A549 (cell line): ENCODE measurements around the gene OTUD3.

Experiments
- RNF2 ChIP-seq: fragments of 200-600 bp; sonication (generic); IDR thresholded peaks from 2 replicates; pipeline ENCODE4 v1.6.1; 2016; ENCODE audit warnings: low read depth, mild to moderate bottlenecking, antibody characterized with exemption, moderate library complexity, borderline replicate concordance
- TF ChIP-seq, protein P1 (sequence below): fragments of >200 bp; sonication (Bioruptor Twin); formaldehyde crosslinking; IDR thresholded peaks from 3 replicates; pipeline ENCODE4 v1.5.1; 2016

DNA sequence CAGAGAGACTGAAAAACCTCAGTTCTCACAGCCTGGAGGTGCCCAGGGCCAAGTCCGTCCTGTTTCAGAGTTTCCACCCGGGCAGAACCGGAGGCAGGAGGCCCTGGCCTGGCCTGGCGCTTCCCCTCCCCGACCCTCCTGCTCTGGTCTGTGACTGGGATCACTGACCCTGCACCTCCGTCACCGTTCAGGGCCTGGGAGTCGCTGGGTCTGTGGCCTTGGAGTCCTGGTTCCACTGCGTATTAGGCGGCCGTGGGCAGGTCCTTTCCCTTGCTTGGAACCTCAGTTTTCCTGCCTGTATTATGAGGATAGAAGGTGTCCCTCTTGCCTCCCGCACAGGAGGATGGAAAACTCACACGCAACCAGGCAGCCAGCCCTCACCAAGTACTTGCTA is 41.8 kb downstream of the OTUD3 start:
- TF ChIP-seq, protein P1, sequence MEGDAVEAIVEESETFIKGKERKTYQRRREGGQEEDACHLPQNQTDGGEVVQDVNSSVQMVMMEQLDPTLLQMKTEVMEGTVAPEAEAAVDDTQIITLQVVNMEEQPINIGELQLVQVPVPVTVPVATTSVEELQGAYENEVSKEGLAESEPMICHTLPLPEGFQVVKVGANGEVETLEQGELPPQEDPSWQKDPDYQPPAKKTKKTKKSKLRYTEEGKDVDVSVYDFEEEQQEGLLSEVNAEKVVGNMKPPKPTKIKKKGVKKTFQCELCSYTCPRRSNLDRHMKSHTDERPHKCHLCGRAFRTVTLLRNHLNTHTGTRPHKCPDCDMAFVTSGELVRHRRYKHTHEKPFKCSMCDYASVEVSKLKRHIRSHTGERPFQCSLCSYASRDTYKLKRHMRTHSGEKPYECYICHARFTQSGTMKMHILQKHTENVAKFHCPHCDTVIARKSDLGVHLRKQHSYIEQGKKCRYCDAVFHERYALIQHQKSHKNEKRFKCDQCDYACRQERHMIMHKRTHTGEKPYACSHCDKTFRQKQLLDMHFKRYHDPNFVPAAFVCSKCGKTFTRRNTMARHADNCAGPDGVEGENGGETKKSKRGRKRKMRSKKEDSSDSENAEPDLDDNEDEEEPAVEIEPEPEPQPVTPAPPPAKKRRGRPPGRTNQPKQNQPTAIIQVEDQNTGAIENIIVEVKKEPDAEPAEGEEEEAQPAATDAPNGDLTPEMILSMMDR: no peak
- no peak for TF ChIP-seq RNF2
